ENCODE data around the gene MMRN2. TPM values are rescaled to one million over a fixed set of nuclear protein-coding genes. Genes with fewer than 3 reads are reported as not detected.
"Not testable (repeated sequence)": the region's sequence is repeated elsewhere in the genome, so short reads cannot be mapped to it uniquely, and the experiment has no call there.

The MMRN2 gene
- total RNA-seq, 1 experiment from 2014 or later, result 2.4 TPM

DNA sequence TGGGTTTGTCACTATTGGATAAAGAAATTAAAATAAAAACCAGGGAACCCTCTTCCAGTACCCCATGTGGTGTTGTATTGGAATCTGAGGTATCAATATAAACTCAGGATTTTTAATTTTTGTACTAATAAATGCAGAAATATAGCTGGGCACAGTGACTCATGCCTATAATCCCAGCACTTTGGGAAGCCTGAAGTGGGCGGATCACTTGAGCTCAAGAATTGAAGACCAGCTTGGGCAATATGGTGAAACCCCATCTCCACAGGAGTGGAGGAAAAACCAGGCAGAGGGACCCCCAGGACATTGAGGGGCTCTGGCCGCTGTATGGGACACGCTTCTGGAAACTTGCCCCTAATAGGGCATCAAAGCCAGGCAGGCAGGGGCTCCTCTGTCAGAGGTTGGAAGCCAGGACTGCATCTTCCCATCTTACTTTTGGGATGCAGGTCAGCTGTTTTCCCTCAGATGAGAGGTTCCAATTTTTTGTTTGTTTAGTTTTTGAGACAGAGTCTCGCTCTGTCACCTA, 21.9 kb upstream of the MMRN2 start (continued):
- TF ChIP-seq, protein P1, sequence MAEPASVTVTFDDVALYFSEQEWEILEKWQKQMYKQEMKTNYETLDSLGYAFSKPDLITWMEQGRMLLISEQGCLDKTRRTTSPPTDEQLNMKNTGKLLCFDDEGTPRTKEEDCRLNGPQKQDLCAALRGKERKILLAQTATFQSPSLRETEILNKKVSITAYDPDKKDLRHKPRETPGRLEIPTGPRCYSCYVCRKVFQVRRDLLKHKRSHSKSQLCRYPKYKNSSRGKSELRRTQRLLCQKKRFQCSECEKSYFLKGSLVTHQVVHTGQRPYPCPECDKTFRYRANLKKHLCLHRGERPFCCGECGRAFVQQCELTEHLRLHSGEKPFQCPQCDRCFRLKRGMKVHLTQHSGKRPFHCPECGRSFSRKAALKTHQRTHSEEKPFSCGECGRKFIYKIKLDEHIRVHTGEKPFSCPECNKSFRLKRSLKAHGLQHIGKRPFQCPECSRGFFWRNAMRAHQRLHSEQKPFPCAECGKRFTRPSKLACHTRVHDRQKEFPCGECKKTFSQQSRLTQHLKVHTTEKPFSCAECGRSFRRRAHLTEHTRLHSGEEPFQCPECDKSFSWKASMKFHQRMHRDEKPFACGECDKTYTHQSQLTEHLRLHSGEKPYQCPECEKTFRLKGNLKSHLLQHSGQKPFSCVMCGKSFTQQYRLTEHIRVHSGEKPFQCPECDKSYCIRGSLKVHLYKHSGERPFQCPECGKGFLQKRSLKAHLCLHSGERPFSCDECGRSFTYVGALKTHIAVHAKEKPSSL (CRISPR knock-in tag; conservative IDR thresholded peaks at IDR 0.05), result no peak
- TF ChIP-seq ZNF671 (CRISPR knock-in tag; IDR thresholded peaks at IDR 0.05) (no peak), ELF4 (CRISPR knock-in tag; IDR thresholded peaks at IDR 0.05; ENCODE audit: low read depth) (no peak), ZNF317 (CRISPR knock-in tag; IDR thresholded peaks at IDR 0.05; ENCODE audit: borderline replicate concordance, low read depth) (no peak), ESRRA (CRISPR knock-in tag; IDR thresholded peaks at IDR 0.05; ENCODE audit: borderline replicate concordance) (no peak), OVOL2 (CRISPR knock-in tag; IDR thresholded peaks at IDR 0.05; ENCODE audit: borderline replicate concordance) (no peak), PRRX2 (CRISPR knock-in tag; IDR thresholded peaks at IDR 0.05) (no peak), MYBL2 (CRISPR knock-in tag; IDR thresholded peaks at IDR 0.05) (no peak), ZNF423 (CRISPR knock-in tag; IDR thresholded peaks at IDR 0.05) (no peak), SMAD3 (CRISPR knock-in tag; IDR thresholded peaks at IDR 0.05; ENCODE audit: borderline replicate concordance) (no peak), NR2C2 (CRISPR knock-in tag; IDR thresholded peaks at IDR 0.05) (no peak), ZNF121 (CRISPR knock-in tag; IDR thresholded peaks at IDR 0.05) (no peak)
- TF ChIP-seq, protein P2, sequence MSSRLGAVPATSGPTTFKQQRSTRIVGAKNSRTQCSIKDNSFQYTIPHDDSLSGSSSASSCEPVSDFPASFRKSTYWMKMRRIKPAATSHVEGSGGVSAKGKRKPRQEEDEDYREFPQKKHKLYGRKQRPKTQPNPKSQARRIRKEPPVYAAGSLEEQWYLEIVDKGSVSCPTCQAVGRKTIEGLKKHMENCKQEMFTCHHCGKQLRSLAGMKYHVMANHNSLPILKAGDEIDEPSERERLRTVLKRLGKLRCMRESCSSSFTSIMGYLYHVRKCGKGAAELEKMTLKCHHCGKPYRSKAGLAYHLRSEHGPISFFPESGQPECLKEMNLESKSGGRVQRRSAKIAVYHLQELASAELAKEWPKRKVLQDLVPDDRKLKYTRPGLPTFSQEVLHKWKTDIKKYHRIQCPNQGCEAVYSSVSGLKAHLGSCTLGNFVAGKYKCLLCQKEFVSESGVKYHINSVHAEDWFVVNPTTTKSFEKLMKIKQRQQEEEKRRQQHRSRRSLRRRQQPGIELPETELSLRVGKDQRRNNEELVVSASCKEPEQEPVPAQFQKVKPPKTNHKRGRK (CRISPR knock-in tag; IDR thresholded peaks at IDR 0.05; ENCODE audit: borderline replicate concordance), result no peak
- TF ChIP-seq, protein P3, sequence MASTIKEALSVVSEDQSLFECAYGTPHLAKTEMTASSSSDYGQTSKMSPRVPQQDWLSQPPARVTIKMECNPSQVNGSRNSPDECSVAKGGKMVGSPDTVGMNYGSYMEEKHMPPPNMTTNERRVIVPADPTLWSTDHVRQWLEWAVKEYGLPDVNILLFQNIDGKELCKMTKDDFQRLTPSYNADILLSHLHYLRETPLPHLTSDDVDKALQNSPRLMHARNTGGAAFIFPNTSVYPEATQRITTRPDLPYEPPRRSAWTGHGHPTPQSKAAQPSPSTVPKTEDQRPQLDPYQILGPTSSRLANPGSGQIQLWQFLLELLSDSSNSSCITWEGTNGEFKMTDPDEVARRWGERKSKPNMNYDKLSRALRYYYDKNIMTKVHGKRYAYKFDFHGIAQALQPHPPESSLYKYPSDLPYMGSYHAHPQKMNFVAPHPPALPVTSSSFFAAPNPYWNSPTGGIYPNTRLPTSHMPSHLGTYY (CRISPR knock-in tag; IDR thresholded peaks at IDR 0.05), result no peak

GRCh38 chr10:86978457-86978856, 21.0 kb upstream of the MMRN2 start:
- H3K4me1 Mint-ChIP-seq, result peaks cover 18% of the 10 kb centered on the region
- H3K27ac Mint-ChIP-seq; POLR2A ChIA-PET; H3K9me3 Mint-ChIP-seq; H3K27me3 Mint-ChIP-seq (ENCODE audit: low read depth); H3K36me3 Mint-ChIP-seq; H3K4me3 Mint-ChIP-seq; DNase-seq (ENCODE audit: low spot score): not testable (repeated sequence)
- CTCF ChIA-PET, result interaction anchor here (0.6 kb wide), 1 partner anchor 140 kb away, joined by 3 read pairs; no protein-coding TSS in a partner anchor
- ATAC-seq, result peak; percentile 64

GRCh38 chr10:86976362-86977056, 19.1 kb upstream of the MMRN2 start:
- no peak overlapping the region for H3K4me3 Mint-ChIP-seq
- no peaks in the 10 kb centered on the region for H3K9me3 Mint-ChIP-seq
- H3K27me3 Mint-ChIP-seq (ENCODE audit: low read depth), result peaks cover 29% of the 10 kb centered on the region
- peaks cover 26% of the 10 kb centered on the region for H3K4me1 Mint-ChIP-seq
- ATAC-seq (no peak), DNase-seq (ENCODE audit: low spot score) (no peak)
- ChIA-PET CTCF (interaction anchor here (1.2 to 1.5 kb wide), 2 partner anchors 10 to 37 kb away, joined by 4 read pairs; no protein-coding TSS in a partner anchor), POLR2A (no interaction called here)
- no peaks in the 10 kb centered on the region for H3K36me3 Mint-ChIP-seq
- H3K27ac Mint-ChIP-seq, result no peak overlapping the region
- TF ChIP-seq NFYB (CRISPR knock-in tag; conservative IDR thresholded peaks at IDR 0.05; ENCODE audit: low read depth) (no peak), GTF2I (CRISPR knock-in tag; conservative IDR thresholded peaks at IDR 0.05) (no peak), EMX1 (CRISPR knock-in tag; IDR thresholded peaks at IDR 0.05) (no peak), ZNF263 (CRISPR knock-in tag; IDR thresholded peaks at IDR 0.05; ENCODE audit: low read depth) (no peak), JUN (CRISPR knock-in tag; IDR thresholded peaks at IDR 0.05) (no peak), NR3C1 (CRISPR knock-in tag; conservative IDR thresholded peaks at IDR 0.05; ENCODE audit: low read depth) (no peak), ZNF396 (CRISPR knock-in tag; IDR thresholded peaks at IDR 0.05; ENCODE audit: borderline replicate concordance) (no peak), SMAD3 (CRISPR knock-in tag; IDR thresholded peaks at IDR 0.05; ENCODE audit: borderline replicate concordance) (no peak), OVOL2 (CRISPR knock-in tag; IDR thresholded peaks at IDR 0.05; ENCODE audit: borderline replicate concordance) (no peak), RELA (CRISPR knock-in tag; IDR thresholded peaks at IDR 0.05; ENCODE audit: borderline replicate concordance) (no peak)
- TF ChIP-seq, protein P4, sequence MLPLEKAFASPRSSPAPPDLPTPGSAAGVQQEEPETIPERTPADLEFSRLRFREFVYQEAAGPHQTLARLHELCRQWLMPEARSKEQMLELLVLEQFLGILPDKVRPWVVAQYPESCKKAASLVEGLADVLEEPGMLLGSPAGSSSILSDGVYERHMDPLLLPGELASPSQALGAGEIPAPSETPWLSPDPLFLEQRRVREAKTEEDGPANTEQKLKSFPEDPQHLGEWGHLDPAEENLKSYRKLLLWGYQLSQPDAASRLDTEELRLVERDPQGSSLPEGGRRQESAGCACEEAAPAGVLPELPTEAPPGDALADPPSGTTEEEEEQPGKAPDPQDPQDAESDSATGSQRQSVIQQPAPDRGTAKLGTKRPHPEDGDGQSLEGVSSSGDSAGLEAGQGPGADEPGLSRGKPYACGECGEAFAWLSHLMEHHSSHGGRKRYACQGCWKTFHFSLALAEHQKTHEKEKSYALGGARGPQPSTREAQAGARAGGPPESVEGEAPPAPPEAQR (CRISPR knock-in tag; IDR thresholded peaks at IDR 0.05), result no peak
- TF ChIP-seq, protein P5, sequence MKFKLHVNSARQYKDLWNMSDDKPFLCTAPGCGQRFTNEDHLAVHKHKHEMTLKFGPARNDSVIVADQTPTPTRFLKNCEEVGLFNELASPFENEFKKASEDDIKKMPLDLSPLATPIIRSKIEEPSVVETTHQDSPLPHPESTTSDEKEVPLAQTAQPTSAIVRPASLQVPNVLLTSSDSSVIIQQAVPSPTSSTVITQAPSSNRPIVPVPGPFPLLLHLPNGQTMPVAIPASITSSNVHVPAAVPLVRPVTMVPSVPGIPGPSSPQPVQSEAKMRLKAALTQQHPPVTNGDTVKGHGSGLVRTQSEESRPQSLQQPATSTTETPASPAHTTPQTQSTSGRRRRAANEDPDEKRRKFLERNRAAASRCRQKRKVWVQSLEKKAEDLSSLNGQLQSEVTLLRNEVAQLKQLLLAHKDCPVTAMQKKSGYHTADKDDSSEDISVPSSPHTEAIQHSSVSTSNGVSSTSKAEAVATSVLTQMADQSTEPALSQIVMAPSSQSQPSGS (CRISPR knock-in tag; IDR thresholded peaks at IDR 0.05; ENCODE audit: borderline replicate concordance, low read depth), result no peak
- TF ChIP-seq, protein P6, sequence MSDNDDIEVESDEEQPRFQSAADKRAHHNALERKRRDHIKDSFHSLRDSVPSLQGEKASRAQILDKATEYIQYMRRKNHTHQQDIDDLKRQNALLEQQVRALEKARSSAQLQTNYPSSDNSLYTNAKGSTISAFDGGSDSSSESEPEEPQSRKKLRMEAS (CRISPR knock-in tag; IDR thresholded peaks at IDR 0.05), result no peak
